BJ (cell line): ENCODE results near the gene PIGC. TPM values are rescaled to one million over a fixed set of nuclear protein-coding genes. Genes with fewer than 3 reads are reported as not detected.

Experiments used
- CTCF ChIA-PET: fragments of 350-600 bp; formaldehyde crosslinking; extraction: SDS; loops from one replicate; lab custom pipeline; 2021; ENCODE audit warnings: antibody characterized with exemption, inconsistent platforms; lab: Yijun Ruan, JAX
- POLR2A ChIA-PET: fragments of 300-600 bp; sonication (Branson Sonifier 250); formaldehyde crosslinking; extraction: SDS; loops from one replicate; lab custom pipeline; 2021; ENCODE audit warnings: antibody characterized with exemption; lab: Charles Lee
- DNase-seq: peaks from one replicate; pipeline ENCODE4 v3.0.0-alpha.2; 2011; ENCODE audit warnings: low read depth
- H3K27me3 ChIP-seq: 2 replicates; pipeline ENCODE4 v1.6.0; 2011; ENCODE audit warnings: low read length; ENCODE audit not compliant: control insufficient read depth, insufficient read depth
- H3K36me3 ChIP-seq: 2 replicates; pipeline ENCODE4 v1.5.1; 2011; ENCODE audit warnings: low read length; ENCODE audit not compliant: control insufficient read depth, insufficient read depth
- H3K4me3 ChIP-seq: 2 replicates; pipeline ENCODE4 v1.5.1; 2011; ENCODE audit warnings: low read depth, mild to moderate bottlenecking, control low read depth, low read length
- CTCF ChIP-seq: IDR thresholded peaks from 2 replicates; pipeline ENCODE4 v1.5.1; 2011; ENCODE audit warnings: low read depth, mild to moderate bottlenecking, control low read depth, inconsistent platforms, low read length, moderate library complexity; ENCODE audit not compliant: insufficient read depth
- polyA plus RNA-seq: library from polyadenylated mRNA; depleted of rRNA; stranded (reverse); fragments of >200 nt; gene quantifications from 2 replicates; pipeline ENCODE4 v1.2.3, GENCODE V29; 2011

Gene PIGC
- polyA plus RNA-seq, 1 experiment: 20.7 TPM

DNA sequence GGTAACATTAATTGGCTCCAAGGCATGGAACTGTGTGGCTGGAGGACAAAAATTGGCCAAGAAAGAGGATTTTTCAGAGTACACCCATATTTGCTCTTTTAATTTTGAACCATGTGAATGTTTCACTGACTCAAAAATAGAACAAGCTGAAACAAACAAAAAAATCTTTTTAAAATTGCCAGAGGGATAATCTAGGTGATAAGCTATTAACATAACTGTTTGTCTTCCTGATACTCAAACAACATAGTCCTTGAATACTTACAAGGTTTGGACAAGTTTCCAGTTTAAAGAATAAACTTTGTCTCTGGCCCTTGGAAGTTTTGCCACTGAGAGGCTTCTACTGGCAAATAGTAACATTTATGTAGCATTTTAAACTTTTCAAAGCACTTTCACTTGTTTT is 30.0 kb upstream of the PIGC start:
- no peak for DNase-seq
- H3K36me3 ChIP-seq: no peaks in the 10 kb centered on the region
- H3K27me3 ChIP-seq: no peaks in the 10 kb centered on the region
- no peak for TF ChIP-seq CTCF
- CTCF ChIA-PET: interaction anchor here (1.6 kb wide), 1 partner anchor 29 kb away, joined by 3 read pairs; no protein-coding TSS in a partner anchor
- no peak overlapping the region for H3K4me3 ChIP-seq
- POLR2A ChIA-PET: no interaction called here

DNA sequence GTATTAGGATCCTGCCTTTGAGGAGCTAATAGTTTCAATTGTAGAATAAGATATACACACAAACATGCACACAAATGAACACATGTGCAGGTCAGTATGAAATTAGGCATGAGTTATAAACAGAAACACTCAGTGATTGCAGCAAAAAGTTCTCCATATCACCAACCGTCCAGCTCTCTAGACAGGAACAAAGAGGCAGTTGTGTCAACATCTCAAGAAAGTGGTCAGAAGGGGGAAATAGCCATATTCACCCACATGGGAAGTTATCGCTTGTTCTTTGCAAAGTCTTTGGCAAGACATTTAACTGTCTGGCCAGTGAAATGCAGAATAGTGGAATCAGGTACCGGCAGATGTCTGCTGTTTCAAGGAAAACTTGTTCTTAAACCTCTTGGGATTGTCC is 29.4 kb upstream of the PIGC start:
- ChIA-PET CTCF (interaction anchor here (0.7 to 1.6 kb wide), 2 partner anchors 29 to 470 kb away, joined by 3 read pairs; no protein-coding TSS in a partner anchor), POLR2A (no interaction called here)
- no peak for TF ChIP-seq CTCF
- H3K27me3 ChIP-seq: no peaks in the 10 kb centered on the region
- no peak for DNase-seq
- H3K4me3 ChIP-seq: no peak overlapping the region
- H3K36me3 ChIP-seq: no peaks in the 10 kb centered on the region

GRCh38 chr1:172472495-172472894 is 28.6 kb upstream of the PIGC start:
- no peaks in the 10 kb centered on the region for H3K27me3 ChIP-seq
- ChIA-PET POLR2A (no interaction called here), CTCF (interaction anchor here (1.6 kb wide), 1 partner anchor 28 kb away, joined by 3 read pairs; no protein-coding TSS in a partner anchor)
- no peak overlapping the region for H3K4me3 ChIP-seq
- DNase-seq: no peak
- no peak for TF ChIP-seq CTCF
- H3K36me3 ChIP-seq: no peaks in the 10 kb centered on the region

DNA sequence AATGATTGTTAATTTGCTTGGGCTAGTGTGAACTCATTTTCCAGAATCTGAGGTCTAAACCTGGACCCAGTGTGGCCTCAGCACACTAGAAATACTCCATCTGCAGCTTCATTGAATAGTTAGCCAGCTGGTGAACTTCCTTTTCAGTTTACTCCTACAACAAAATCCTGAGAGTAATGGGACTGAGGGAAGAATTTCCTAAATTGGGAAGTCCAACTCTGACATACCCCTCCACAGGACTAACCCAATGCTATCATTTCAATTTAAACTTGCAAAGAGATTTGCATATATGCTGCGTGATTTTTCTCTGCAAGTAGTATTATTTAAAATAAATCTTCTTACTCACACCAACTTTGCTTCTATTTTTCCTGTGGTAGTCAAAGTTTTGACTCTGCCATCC is 27.8 kb upstream of the PIGC start:
- Histone ChIP-seq H3K4me3 (no peak overlapping the region), H3K36me3 (no peaks in the 10 kb centered on the region), H3K27me3 (no peaks in the 10 kb centered on the region)
- ChIA-PET CTCF (no interaction called here), POLR2A (no interaction called here)
- TF ChIP-seq CTCF: no peak
- no peak for DNase-seq

DNA sequence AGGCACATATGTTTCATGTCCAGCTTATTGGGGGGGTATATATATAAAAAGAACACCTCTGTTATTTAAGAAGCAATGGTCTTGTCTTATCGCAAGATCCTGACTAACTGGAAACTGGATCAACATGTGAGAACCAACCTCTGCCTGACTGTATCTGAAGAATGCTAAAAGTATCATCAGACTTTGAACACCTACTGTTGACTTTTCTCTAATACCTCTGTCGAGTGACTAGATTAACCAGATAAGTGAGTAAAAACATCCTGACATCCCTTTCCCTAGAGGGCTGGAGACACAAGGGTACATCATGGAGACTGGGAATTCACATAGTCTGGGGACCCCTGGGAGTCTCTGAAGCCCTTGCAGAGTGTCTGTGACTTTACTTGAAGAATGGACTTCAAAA is 26.3 kb upstream of the PIGC start:
- no peak for DNase-seq
- Histone ChIP-seq H3K36me3 (no peaks in the 10 kb centered on the region), H3K4me3 (no peak overlapping the region), H3K27me3 (no peaks in the 10 kb centered on the region)
- ChIA-PET CTCF (interaction anchor here (0.6 kb wide), 1 partner anchor 1526 kb away, joined by 4 read pairs; no protein-coding TSS in a partner anchor), POLR2A (no interaction called here)
- TF ChIP-seq CTCF: no peak
